ENCODE data around the gene TPCN2. TPM values are rescaled to one million over a fixed set of nuclear protein-coding genes. Genes with fewer than 3 reads are reported as not detected.

The TPCN2 gene
- total and polyA plus RNA-seq, 2 of the 4 experiments (the other 2 are of a cell fraction) = 3.4 to 8.0 TPM

- no peak overlapping the region for H4K91ac ChIP-seq (ENCODE audit: insufficient read depth, low read depth, low read length)
- peaks cover 5% of the 10 kb centered on the region; the same call in 1 of the 2 replicates for H3K9me1 ChIP-seq (ENCODE audit: insufficient read depth, low read length)
- TF ChIP-seq POLR2A (IDR thresholded peaks at IDR 0.05; ENCODE audit: low read depth, low read length) = no peak
- no peak for TF ChIP-seq RAD21 (IDR thresholded peaks at IDR 0.05; ENCODE audit: low read length)
- TF ChIP-seq, protein P1, sequence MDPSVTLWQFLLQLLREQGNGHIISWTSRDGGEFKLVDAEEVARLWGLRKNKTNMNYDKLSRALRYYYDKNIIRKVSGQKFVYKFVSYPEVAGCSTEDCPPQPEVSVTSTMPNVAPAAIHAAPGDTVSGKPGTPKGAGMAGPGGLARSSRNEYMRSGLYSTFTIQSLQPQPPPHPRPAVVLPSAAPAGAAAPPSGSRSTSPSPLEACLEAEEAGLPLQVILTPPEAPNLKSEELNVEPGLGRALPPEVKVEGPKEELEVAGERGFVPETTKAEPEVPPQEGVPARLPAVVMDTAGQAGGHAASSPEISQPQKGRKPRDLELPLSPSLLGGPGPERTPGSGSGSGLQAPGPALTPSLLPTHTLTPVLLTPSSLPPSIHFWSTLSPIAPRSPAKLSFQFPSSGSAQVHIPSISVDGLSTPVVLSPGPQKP (IDR thresholded peaks at IDR 0.05; ENCODE audit: borderline replicate concordance, low read depth, low read length) = no peak
- no peak for TF ChIP-seq BHLHE40 (IDR thresholded peaks at IDR 0.05; ENCODE audit: low read depth, low read length)
- TF ChIP-seq, protein P2, sequence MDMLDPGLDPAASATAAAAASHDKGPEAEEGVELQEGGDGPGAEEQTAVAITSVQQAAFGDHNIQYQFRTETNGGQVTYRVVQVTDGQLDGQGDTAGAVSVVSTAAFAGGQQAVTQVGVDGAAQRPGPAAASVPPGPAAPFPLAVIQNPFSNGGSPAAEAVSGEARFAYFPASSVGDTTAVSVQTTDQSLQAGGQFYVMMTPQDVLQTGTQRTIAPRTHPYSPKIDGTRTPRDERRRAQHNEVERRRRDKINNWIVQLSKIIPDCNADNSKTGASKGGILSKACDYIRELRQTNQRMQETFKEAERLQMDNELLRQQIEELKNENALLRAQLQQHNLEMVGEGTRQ (IDR thresholded peaks at IDR 0.05; ENCODE audit: low read depth, low read length) = no peak
- no peak for TF ChIP-seq RCOR1 (IDR thresholded peaks at IDR 0.05; ENCODE audit: insufficient replicate concordance, low read length)
- no peak for TF ChIP-seq RFX5 (IDR thresholded peaks at IDR 0.05; ENCODE audit: low read depth, low read length)
- TF ChIP-seq CTCF (conservative IDR thresholded peaks at IDR 0.05; ENCODE audit: low read depth, low read length) = no peak
- TF ChIP-seq MAFK (IDR thresholded peaks at IDR 0.05; ENCODE audit: low read depth, low read length) = no peak
- TF ChIP-seq NFE2L2 (IDR thresholded peaks at IDR 0.05; ENCODE audit: low read depth, low read length) = no peak
- no peak overlapping the region for H2BK5ac ChIP-seq (ENCODE audit: low read depth, low read length, poor library complexity, severe bottlenecking)
- POLR2A ChIA-PET (ENCODE audit: unreplicated experiment) = no interaction called here
- H3K4me3 ChIP-seq (ENCODE audit: insufficient read depth, low read depth, low read length) = no peak overlapping the region
- no peak overlapping the region for H3K23ac ChIP-seq (ENCODE audit: low read depth, low read length)
- peaks cover 3% of the 10 kb centered on the region for H3K27me3 ChIP-seq (ENCODE audit: control insufficient read depth, insufficient read depth, low read length)
- H3K4ac ChIP-seq (ENCODE audit: low read depth, low read length) = no peak overlapping the region
- no peak overlapping the region for H3K14ac ChIP-seq (replicated peaks; ENCODE audit: low read depth, low read length)
- in situ Hi-C loops (cut with MboI; ENCODE audit: low sequenced_read_pairs) = no loop called here
- H3K79me1 ChIP-seq (ENCODE audit: low read depth in 1 of 2, low read length in 2 of 2) = no peaks in the 10 kb centered on the region
- ATAC-seq (ENCODE audit: low read depth) (no peak), DNase-seq (no peak)
- dilution Hi-C loops (cut with HindIII; ENCODE audit: low sequenced_read_pairs, unreplicated experiment) = no loop called here
- H2BK20ac ChIP-seq (ENCODE audit: low read depth, low read length) = no peak overlapping the region
- intact Hi-C loops (cut with micrococcal nuclease) = no loop called here
- no TSS peak for BruUV-seq (replicated peaks)
- H2AK5ac ChIP-seq (ENCODE audit: low read depth, low read length) = no peak overlapping the region
- no peaks in the 10 kb centered on the region for H3K36me3 ChIP-seq (ENCODE audit: control insufficient read depth, insufficient read depth, low read length)
- H3K27ac ChIP-seq (ENCODE audit: insufficient read depth, low read length) = no peak overlapping the region
- H3K4me2 ChIP-seq (ENCODE audit: low read depth, low read length) = no peak overlapping the region
- CTCF ChIA-PET = interaction anchor here (0.6 to 1.5 kb wide), 3 partner anchors 11 to 31 kb away, joined by 3 to 5 read pairs (median 3); no protein-coding TSS in a partner anchor
- no peak overlapping the region for H3K56ac ChIP-seq (ENCODE audit: extremely low read depth, insufficient read depth, low read length)
- no peak overlapping the region for H2AFZ ChIP-seq (replicated peaks; ENCODE audit: low read length, poor library complexity)
- H3K9me3 ChIP-seq (ENCODE audit: control insufficient read depth, insufficient read depth, low read length) = no peaks in the 10 kb centered on the region
- no peak overlapping the region for H3K9ac ChIP-seq (ENCODE audit: low read depth, low read length)
- H2BK15ac ChIP-seq (ENCODE audit: low read depth, low read length) = no peak overlapping the region
- WGBS, 2 experiments (ENCODE audit: extremely low coverage in 2 of 2, insufficient read length in 1 of 2) = 100% methylated on average over 3 of the region's 11 CpGs; no CpG with 5 or more reads in 1 of the 2 experiments
- H3K18ac ChIP-seq (ENCODE audit: low read depth, low read length) = no peak overlapping the region
- H3K4me1 ChIP-seq (ENCODE audit: control insufficient read depth, insufficient read depth, low read length) = peaks cover 7% of the 10 kb centered on the region
- H4K5ac ChIP-seq (ENCODE audit: low read depth, low read length) = no peak overlapping the region
- no peak overlapping the region for H2AK9ac ChIP-seq (replicated peaks; ENCODE audit: low read depth, low read length, poor library complexity)
- no peak overlapping the region for H2BK120ac ChIP-seq (ENCODE audit: low read depth, low read length)
- no peak overlapping the region for H4K8ac ChIP-seq (ENCODE audit: low read depth in 2 of 2, low read length in 2 of 2)
- H4K20me1 ChIP-seq (ENCODE audit: insufficient read depth, low read length) = no peaks in the 10 kb centered on the region
Observed at GRCh38 chr11:69033431-69033830, 15.3 kb upstream of the TPCN2 start.

Data from IMR-90 (cell line).